Measurements from ENCODE around the gene FBXL19. TPM values are rescaled to one million over a fixed set of nuclear protein-coding genes. Genes with fewer than 3 reads are reported as not detected.
A peak's percentile ranks its signal among the peaks of the same experiment; 100 is the strongest.

Gene FBXL19
- total and polyA plus RNA-seq, 2 of the 13 experiments (the other 11 are each of a cell fraction or from before 2014, with no cell fraction given), result 6.0 to 13.7 TPM

GRCh38 chr16:30896261-30896888 is 27.0 kb upstream of the FBXL19 start, which contains the start of gene CTF1 (continued):
- TF ChIP-seq ZNF350 (CRISPR knock-in tag; IDR thresholded peaks at IDR 0.05; ENCODE audit: borderline replicate concordance, low read depth), result peak; percentile 66; the same call in 1 of the 2 replicates
- TF ChIP-seq SNAPC5 (CRISPR knock-in tag; IDR thresholded peaks at IDR 0.05; ENCODE audit: borderline replicate concordance), result no peak
- TF ChIP-seq ZNF234 (CRISPR knock-in tag; conservative IDR thresholded peaks at IDR 0.05), result no peak; the same call in 1 of the 2 replicates
- no peak for TF ChIP-seq PTBP1 (IDR thresholded peaks at IDR 0.05; ENCODE audit: low read depth, low read length, poor library complexity, severe bottlenecking)
- 0 out of 2 replicates have a peak, but pooled peaks have one; percentile 55 for TF ChIP-seq FUBP1 (CRISPR knock-in tag; IDR thresholded peaks at IDR 0.05; ENCODE audit: borderline replicate concordance)
- TF ChIP-seq CERS6 (CRISPR knock-in tag; IDR thresholded peaks at IDR 0.05), result no peak
- peak; percentile 96 for TF ChIP-seq PATZ1 (CRISPR knock-in tag; IDR thresholded peaks at IDR 0.05)
- peak; percentile 98 for TF ChIP-seq SRSF1 (optimal IDR thresholded peaks at IDR 0.05; ENCODE audit: low read depth, low read length)
- no peak for TF ChIP-seq ZNF230 (CRISPR knock-in tag; IDR thresholded peaks at IDR 0.05)
- peak; percentile 17; the same call in 1 of the 2 replicates for TF ChIP-seq FOSL2 (CRISPR knock-in tag; IDR thresholded peaks at IDR 0.05)
- TF ChIP-seq CREM (IDR thresholded peaks at IDR 0.05), result no peak
- no peak for TF ChIP-seq CREM (CRISPR knock-in tag; IDR thresholded peaks at IDR 0.05)
- TF ChIP-seq STAT5B (CRISPR knock-in tag; IDR thresholded peaks at IDR 0.05), result no peak
- no peak for TF ChIP-seq HMGA1 (CRISPR knock-in tag; conservative IDR thresholded peaks at IDR 0.05)
- TF ChIP-seq NCOA2 (CRISPR knock-in tag; IDR thresholded peaks at IDR 0.05), result no peak
- no peak for TF ChIP-seq RXRA (CRISPR knock-in tag; IDR thresholded peaks at IDR 0.05)
- TF ChIP-seq HHEX (CRISPR knock-in tag; IDR thresholded peaks at IDR 0.05), result no peak
- TF ChIP-seq RXRB (CRISPR knock-in tag; IDR thresholded peaks at IDR 0.05; ENCODE audit: borderline replicate concordance), result no peak
- no peak; the same call in none of the 2 replicates for TF ChIP-seq TGIF2 (CRISPR knock-in tag; IDR thresholded peaks at IDR 0.05)
- TF ChIP-seq LCORL (IDR thresholded peaks at IDR 0.05), result peak; percentile 17; the same call in 1 of the 2 replicates
- peak; percentile 81; the same call in 1 of the 2 replicates for TF ChIP-seq LCORL (CRISPR knock-in tag; IDR thresholded peaks at IDR 0.05)
- peak; percentile 72; the same call in 1 of the 2 replicates for TF ChIP-seq ZNF136 (CRISPR knock-in tag; IDR thresholded peaks at IDR 0.05; ENCODE audit: low read depth)
- no peak for TF ChIP-seq ZBTB14 (CRISPR knock-in tag; IDR thresholded peaks at IDR 0.05)
- TF ChIP-seq ZNF549 (CRISPR knock-in tag; IDR thresholded peaks at IDR 0.05), result no peak
- TF ChIP-seq DMAP1 (CRISPR knock-in tag; IDR thresholded peaks at IDR 0.05), result no peak
- no peak for TF ChIP-seq ZNF616 (CRISPR knock-in tag; IDR thresholded peaks at IDR 0.05; ENCODE audit: low read depth)

Data from HepG2 (cell line).